Stimulated activated CD4-positive, alpha-beta T cell treated with anti-CD3 and anti-CD28 coated beads, Interleukin-4, amount 100 ng/mL, for 48 hours (primary cell): ENCODE results near the gene ADGRL3.

Source experiments
- DNase-seq, 2 donors: peaks; one replicate each; pipeline ENCODE4 v3.0.0-alpha.2; 2020; ENCODE audit warnings: low read depth in 2 of 2

The ADGRL3 gene

GRCh38 chr4:62087706-62088105, 887.6 kb downstream of the ADGRL3 start:
- DNase-seq, result no peak

- DNase-seq, result no peak
Observed at GRCh38 chr4:62093735-62094134, 893.6 kb downstream of the ADGRL3 start.

- DNase-seq, result no peak
Observed at GRCh38 chr4:62096881-62097280, 896.8 kb downstream of the ADGRL3 start.

- no peak for DNase-seq
Observed at GRCh38 chr4:62115216-62115615, 915.1 kb downstream of the ADGRL3 start.

- no peak for DNase-seq
Observed at GRCh38 chr4:62117886-62118285, 917.8 kb downstream of the ADGRL3 start.

- DNase-seq, result no peak
Observed at GRCh38 chr4:62118558-62118957, 918.4 kb downstream of the ADGRL3 start.

GRCh38 chr4:62119195-62119594, 919.1 kb downstream of the ADGRL3 start:
- no peak for DNase-seq

- no peak for DNase-seq
Observed at GRCh38 chr4:62126064-62126732, 926.1 kb downstream of the ADGRL3 start.
